ENCODE results near the gene POLR2M. TPM values are rescaled to one million over a fixed set of nuclear protein-coding genes. Genes with fewer than 3 reads are reported as not detected.

Gene POLR2M
- total RNA-seq, 1 experiment from 2014 or later = 530 TPM

DNA sequence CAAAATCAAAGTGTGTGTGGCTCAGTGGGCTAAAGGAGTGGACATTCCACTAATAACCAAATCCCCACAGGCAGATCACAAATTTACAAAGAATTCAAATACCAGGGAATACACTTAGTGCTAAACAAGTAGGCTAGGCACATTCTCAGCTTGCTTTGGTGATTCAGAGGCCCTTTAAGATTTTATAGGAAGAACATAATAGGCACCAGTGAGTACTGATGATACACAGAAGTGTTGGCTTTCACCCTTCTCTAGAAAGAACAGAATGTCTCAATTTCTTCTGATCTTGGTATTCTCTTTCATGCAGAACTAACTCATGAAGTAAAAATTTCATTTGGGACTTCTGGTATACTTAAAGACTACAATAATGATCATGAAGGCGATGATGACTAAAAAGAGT lies 55.0 kb downstream of the POLR2M start:
- in situ Hi-C loops (cut with HindIII; ENCODE audit: low pct_unique_long_range_greater_than_20kb, low sequenced_read_pairs) = no loop called here
- DNase-seq (ENCODE audit: low read depth, low spot score) = no peak

DNA sequence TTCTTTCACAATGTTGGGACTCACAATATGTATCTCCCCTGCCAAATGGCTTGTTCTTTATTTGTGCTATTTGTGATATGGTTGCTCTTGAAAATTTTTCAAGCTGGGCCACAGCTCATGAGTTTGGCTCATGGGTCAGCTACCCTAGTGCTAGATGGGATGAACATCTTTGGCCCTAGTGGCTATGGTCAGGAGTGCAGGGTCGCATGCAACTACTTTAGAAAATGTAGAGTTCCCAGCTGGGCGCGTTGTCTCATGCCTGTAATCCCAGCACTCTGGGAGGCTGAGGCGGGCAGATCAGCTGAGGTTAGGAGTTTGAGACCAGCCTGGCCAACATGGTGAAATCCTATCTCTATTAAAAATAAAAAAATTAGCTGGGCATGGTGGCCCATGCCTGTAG lies 55.8 kb downstream of the POLR2M start:
- in situ Hi-C loops (cut with HindIII; ENCODE audit: low pct_unique_long_range_greater_than_20kb, low sequenced_read_pairs) = no loop called here
- no peak for DNase-seq (ENCODE audit: low read depth, low spot score)

DNA sequence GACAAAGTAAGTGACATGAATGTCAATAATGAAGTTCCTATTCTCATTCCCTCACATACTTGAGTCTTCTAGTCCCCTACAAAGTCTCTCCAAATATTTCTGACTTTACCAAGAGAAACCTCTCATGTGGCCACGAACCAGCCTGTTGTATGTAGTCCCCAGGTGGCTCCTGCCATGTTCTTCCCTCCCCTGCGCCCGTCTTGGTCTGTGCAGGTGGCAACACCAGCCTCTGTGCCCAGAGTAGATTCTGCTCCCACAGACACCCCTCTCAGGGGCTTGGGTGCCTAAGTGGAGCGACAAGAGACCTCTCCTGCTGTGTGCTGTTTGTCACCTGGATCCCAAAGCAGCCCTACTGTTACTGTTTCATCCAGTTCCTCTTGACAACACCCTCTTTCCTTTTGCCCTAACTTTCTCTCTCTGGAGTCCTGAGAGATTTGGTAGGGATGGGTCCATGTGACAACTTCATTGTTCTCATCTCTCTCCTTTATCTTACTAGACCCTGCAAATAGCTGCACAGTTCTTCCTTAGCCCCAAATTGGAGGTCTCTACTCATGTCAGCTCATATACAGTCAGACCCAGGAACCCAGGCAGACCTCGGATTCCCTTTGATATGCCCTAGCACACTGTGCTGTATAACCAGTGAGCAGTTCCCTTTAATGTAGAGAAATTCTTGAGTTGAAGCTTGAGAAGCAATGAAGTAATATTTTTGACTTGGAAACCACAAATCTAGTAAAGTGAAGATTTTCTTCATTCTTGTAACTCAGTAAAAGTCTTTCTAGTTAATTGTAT lies 56.9 kb downstream of the POLR2M start:
- DNase-seq (ENCODE audit: low read depth, low spot score) = no peak
- in situ Hi-C loops (cut with HindIII; ENCODE audit: low pct_unique_long_range_greater_than_20kb, low sequenced_read_pairs) = no loop called here

Other genes starting within 250 kb of the POLR2M start
- gene MYZAP, start 114.8 kb upstream of the POLR2M start, total RNA-seq (2014; rRNA removed; shearing (Covaris generic)) = 0.21 TPM in 1 of 2 replicates, not detected in the other

All from SK-MEL-5 (cell line).